Umbilical cord (tissue), 2 donors: ENCODE data around the gene NEMP2. TPM values are rescaled to one million over a fixed set of nuclear protein-coding genes. Genes with fewer than 3 reads are reported as not detected.
"Not testable (repeated sequence)": the region's sequence is repeated elsewhere in the genome, so short reads cannot be mapped to it uniquely, and the experiment has no call there.

ENCODE experiments used
- DNase-seq: peaks from one replicate; pipeline ENCODE4 v3.0.0-alpha.2; 2015; ENCODE audit warnings: low spot score
- total RNA-seq: library from RNA; depleted of rRNA; stranded (reverse); fragments of >200 nt; gene quantifications from one replicate; pipeline ENCODE4 v1.2.3, GENCODE V29; 2014; ENCODE audit warnings: low replicate concordance; ENCODE audit not compliant: insufficient read depth

The NEMP2 gene
- total RNA-seq, 1 donor from 2014 or later = 11.6 TPM

- DNase-seq = peak; percentile 45
Observed at GRCh38 chr2:190526105-190526750, 8.3 kb downstream of the NEMP2 start.

- DNase-seq = no peak
Observed at GRCh38 chr2:190524928-190525327, 9.6 kb downstream of the NEMP2 start.

DNA sequence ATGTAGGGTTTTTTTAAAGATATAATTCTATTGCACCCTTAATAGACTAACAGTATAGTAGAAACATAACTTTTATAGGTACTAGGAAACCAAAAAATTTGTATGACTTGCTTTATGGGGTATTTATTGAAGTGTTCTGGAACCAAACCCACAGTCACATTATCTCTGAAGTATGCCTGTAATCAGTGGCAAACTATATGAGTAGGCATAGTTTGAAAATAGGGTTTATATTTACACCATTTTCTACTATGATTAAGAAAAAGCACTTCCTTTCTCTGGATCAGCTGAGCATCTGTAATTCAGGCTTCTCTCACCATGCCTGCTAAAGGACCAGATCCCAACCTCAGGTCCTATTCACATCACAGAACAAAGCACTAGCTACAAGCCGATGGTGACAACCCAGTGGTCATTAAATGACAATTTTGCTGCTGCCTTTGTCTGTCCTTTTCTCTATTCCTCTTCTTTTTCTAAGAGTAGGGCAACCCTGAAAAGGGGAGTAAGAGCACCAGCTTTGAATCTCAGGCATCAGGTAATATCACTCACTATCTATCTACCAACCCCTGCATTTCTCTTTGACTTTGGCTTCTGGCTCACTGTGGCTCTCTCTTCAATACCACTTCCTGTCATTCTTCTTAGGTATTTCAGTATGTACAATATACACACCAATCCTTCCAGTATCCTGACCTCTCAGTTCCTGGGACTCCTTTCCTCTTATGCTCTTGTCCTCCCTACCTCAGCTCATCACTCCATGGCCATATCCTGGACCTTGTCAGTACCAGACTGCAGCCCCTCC is 14.4 kb downstream of the NEMP2 start:
- DNase-seq = no peak

DNA sequence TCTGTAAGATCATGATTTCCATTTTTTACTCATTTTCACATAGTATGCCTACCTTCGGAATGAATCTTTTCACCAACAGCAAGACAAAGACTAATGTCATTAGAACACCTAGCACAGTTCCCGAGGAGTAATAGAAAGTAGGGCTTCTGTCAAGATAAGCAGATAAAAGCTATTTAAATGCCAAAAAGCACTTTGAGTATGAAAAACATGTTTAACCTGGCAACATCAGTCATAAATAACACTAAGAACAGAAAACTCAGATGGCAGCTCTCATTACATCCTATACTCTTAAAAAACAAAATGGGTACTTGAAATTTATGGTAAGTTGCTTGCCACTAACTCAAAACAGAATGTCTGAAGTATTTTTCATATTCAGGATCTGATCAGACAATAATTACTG is 17.1 kb downstream of the NEMP2 start:
- peak; percentile 48 for DNase-seq

GRCh38 chr2:190515687-190516086 is 18.8 kb downstream of the NEMP2 start:
- no peak for DNase-seq

GRCh38 chr2:190514676-190515075 is 19.8 kb downstream of the NEMP2 start:
- no peak for DNase-seq

DNA sequence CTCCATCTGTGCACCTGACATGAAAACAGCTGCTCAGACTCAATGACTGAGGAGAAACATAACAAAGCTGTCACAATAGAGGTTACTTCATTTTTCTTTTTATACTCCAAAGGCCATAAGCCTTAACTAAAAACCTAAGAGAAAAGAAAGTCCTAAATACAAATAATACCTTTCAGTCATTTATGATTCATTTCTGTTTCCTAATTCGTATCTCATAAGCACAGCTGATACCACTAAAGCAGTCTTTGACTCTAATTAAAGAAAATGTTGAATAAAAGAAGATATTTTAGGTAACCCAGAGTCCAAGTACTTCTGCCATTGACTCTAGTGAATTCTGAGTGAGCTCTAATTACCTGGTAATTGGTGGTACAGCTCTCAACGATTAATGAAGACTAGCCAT is 20.6 kb downstream of the NEMP2 start:
- DNase-seq = no peak

DNA sequence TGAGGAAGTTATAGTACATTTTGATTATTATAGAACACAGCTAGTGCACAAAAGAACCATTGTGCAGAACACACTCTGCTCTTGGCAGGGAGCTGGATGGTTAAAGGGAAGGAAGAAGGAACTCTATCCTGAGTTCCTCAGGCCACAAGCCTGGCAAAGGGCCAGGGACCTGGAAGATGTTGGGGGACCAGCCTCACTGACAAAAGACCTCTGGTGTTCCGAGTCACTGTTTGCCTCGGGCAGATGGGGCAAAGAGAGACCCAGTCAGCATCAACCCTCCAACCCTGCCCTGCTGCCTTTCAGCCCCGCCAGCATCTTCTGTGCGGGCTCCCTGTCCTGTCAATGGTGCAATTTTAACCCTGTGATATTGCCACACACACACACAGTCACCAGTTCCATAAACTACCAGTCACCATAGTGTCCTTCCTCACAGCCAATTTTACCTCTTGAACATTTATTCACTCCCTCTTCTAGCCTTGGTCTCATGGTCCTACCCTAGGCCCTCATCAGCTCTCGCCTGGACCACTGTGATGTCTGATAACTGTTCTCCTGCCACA is 21.9 kb downstream of the NEMP2 start:
- no peak for DNase-seq

GRCh38 chr2:190511104-190511503 is 23.4 kb downstream of the NEMP2 start:
- peak; percentile 25 for DNase-seq

DNA sequence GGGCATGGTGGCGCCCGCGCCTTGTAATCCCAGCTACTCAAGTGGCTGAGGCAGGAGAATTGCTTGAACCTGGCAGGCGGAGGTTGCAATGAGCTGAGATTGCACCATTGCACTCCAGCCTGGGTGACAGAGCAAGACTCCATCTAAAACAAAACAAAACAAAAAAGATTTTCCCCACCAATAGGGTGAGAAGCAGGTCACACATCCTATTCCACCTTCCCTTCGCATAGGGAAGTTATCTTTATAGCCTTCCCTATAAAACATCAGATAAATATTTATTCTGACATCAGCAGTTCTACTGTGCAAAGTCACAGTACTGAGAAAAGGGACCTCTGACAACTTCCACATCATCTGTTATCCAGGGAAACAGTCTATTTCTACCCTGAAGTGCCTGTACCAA is 24.6 kb downstream of the NEMP2 start:
- DNase-seq = not testable (repeated sequence)

DNA sequence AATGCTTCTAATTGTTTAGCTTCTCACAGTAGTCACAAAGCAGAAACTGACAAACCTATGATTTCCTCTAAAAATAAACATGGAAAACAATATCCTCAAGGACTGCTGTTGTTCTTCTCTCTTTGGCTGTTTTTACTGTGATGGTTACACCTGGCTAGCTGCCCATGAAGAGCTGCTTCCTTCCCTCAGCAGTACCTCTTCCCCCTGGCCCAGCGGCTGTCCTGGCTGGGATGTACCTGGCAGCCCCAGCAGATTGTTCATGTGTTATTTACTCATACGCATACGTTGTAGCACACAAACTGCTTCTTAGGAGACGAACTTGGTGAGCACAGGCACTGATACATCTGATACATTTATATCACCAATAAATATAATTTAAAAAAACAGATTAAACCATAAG is 27.4 kb downstream of the NEMP2 start:
- no peak for DNase-seq

GRCh38 chr2:190506666-190507065 is 27.9 kb downstream of the NEMP2 start:
- no peak for DNase-seq

DNA sequence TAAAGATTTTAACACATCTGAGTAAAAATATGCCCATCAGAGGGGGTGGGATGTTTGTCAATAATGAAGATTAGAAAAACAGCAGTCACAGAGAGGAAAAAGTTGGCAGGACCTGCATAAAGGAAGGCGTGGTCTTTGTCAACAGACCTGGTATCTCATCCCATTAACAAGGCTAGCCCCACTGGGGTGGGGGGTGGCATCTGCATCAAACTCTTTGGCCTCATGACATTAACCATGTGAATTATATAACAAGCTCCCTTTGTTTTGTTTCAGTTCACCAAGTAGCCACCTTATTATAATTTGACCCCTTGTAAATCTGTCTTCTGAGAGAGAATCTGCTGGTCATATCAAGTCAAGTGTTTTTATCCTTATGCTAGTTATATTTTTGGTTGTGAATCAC is 28.8 kb downstream of the NEMP2 start:
- DNase-seq = no peak

GRCh38 chr2:190504912-190505311 is 29.6 kb downstream of the NEMP2 start:
- DNase-seq = no peak

DNA sequence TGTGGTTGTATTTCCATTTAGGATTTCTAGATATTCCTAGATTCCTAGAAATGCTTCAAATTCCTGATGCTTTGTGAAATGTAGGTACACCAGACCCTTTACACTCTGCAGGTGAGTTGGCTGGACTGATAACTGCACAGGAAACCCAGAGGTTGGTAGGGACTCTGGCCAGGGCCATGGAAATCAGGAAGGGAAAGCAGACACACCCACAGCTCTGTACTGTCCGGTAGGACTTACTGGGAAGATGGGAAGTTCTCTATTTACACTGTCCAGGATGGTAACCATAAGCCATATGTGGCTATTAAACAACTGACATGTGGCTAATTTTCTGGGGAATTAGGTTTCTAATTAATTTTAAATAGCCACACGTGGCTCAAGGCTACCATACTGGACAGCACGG is 31.4 kb downstream of the NEMP2 start:
- no peak for DNase-seq

DNA sequence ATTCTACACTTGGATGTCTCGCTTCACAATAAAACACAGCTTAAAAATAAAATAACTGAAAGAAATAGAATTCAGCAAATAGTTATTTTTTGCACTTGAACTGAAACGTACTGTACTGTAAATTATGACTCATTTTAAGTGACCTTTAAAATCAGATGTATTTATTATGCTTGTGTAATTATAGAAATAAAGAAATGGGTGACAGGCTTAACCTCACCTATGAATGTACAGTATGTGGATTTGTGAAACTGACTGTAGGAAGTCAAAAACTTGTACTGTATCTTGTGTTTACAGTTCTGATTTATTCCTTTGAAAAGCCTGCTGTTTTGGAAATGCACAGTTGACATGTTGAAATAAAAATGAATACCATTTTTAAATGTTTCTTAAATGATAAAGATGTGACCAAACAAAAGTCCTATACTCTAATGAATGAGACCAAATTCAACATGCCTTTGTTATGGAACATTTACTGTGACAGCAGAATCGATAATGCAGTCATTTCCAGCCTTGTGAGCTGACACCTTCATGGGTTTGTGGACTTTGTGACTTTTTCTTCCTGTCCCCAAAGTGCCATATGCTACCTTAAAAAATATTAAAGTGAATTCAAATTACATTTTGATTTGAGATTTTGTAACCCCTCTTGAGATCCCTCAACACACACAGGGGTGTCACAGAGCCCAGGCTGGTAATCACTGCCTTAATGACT is 32.7 kb downstream of the NEMP2 start:
- DNase-seq = no peak

DNA sequence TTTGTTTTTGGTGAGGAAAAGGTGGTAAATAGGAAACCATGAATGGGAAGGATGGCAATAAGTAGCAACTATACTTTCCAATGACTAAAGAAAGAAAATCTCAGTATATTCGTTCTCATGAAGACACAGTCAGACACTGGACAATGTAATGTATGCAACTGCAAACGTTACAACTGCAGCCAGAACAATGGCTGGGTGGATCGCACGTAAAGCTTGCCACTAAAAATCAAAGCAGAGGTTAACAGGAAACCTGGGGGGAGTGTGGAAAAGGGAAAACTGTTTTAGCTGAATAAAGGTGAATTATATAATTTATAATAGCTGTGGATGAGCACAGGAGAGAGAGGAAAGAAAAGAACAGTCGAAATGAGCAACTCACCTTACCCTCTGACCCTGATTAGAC is 33.3 kb downstream of the NEMP2 start:
- DNase-seq = no peak

DNA sequence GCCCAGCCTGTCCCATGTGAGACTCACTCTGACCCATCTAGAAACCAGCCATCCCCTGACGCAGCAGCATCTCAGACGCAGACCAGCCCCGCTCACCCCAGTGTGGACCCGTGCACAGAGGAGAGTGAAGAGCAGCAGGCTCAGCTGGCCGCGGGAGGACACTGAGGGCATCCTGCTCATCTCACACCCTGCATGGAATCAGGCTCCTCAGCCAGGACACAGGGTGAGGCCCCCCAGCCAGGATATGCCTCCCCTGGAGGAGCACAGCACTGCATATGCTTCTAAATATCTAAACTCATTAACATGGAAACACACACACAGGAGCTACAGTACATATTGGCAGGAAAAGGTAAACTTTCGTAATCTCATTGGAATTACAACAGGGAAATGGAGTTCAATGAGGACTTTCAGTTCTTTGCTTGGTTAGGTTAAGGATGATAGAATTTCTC is 34.4 kb downstream of the NEMP2 start:
- DNase-seq = no peak

- no peak for DNase-seq
Observed at GRCh38 chr2:190499273-190499672, 35.2 kb downstream of the NEMP2 start.

DNA sequence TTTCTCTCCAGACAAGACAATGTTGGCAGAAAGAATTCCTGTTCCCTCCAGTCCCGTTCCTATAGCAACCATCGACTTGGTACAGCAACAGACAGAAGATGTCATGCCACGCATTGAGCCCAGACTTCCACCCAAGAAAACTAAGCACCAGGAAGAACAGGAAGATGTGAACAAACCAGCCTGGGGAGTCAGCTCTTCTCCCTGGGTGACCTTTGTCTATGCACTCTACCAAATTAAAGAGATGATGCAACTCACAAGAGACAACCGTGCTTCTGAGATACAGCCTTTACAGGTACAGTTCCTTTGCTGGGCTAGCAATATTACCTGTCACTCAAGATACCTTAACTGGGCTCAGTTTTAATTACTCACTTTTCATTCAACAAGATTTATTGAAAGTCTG is 37.1 kb downstream of the NEMP2 start:
- DNase-seq = peak; percentile 41

DNA sequence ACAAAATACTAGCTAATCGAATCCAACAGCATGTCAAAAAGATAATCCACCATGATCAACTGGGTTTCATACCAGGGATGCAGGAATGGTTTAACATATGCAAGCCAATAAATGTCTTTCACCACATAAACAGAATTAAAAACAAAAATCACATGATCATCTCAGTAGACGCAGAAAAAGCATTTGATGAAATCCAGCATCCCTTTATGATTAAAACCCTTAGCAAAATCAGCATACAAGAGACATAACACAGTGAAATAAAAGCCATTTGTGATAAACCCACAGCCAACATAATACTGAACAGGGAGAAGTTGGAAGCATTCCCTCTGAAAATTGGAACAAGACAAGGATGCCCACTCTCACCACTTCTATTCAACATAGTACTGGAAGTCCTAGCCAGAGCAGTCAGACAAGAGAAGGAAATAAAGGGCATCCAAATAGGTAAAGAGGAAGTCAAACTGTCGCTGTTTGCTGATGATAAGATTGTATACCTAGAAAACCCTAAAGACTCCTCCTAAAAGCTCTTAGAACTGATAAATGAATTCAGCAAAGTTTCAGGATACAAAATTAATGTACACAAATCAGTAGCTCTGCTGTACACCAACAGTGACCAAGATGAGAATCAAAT is 39.8 kb downstream of the NEMP2 start:
- peak; percentile 53 for DNase-seq

DNA sequence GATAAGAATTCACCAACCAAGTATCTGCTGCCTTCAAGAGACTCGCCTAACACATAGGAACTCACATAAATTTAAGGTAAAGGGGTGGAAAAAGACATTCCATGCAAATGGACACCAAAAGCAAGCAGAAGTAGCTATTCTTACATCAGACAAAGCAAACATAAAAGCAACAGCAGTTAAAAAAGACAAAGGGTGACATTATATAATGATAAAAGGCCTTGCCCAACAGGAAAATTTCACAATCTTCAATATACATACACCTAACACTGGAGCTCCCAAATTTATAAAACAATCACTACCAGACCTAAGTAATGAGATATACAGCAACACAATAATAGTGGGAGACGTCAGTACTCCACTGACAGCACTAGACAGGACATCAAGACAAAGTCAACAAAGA is 41.4 kb downstream of the NEMP2 start:
- no peak for DNase-seq
